ENCODE measurements around the gene TYW1B. TPM values are rescaled to one million over a fixed set of nuclear protein-coding genes. Genes with fewer than 3 reads are reported as not detected.
"Not testable (repeated sequence)": the region's sequence is repeated elsewhere in the genome, so short reads cannot be mapped to it uniquely, and the experiment has no call there.

Gene TYW1B
- total RNA-seq, 3 donors from 2014 or later, result 2.3 to 6.2 (median 3.2) TPM

GRCh38 chr7:72793791-72794190, 34.2 kb downstream of the TYW1B start:
- no peaks in the 10 kb centered on the region for H3K4me1 Mint-ChIP-seq (ENCODE audit: low read depth)
- ATAC-seq (no peak), DNase-seq (no peak)
- no peak overlapping the region for H3K4me3 Mint-ChIP-seq
- H3K36me3 Mint-ChIP-seq (ENCODE audit: insufficient read depth), result peaks cover 29% of the 10 kb centered on the region
- H3K27me3 Mint-ChIP-seq (ENCODE audit: low read depth), result no peaks in the 10 kb centered on the region
- H3K9me3 Mint-ChIP-seq, result peaks cover 9% of the 10 kb centered on the region

GRCh38 chr7:72790698-72791060, 37.3 kb downstream of the TYW1B start:
- not testable (repeated sequence) for H3K27me3 Mint-ChIP-seq (ENCODE audit: low read depth); H3K4me3 Mint-ChIP-seq; DNase-seq; H3K9me3 Mint-ChIP-seq; ATAC-seq; H3K4me1 Mint-ChIP-seq (ENCODE audit: low read depth)
- peaks cover 15% of the 10 kb centered on the region for H3K36me3 Mint-ChIP-seq (ENCODE audit: insufficient read depth)

GRCh38 chr7:72790048-72790697, 37.8 kb downstream of the TYW1B start:
- not testable (repeated sequence) for DNase-seq; H3K4me3 Mint-ChIP-seq; H3K27me3 Mint-ChIP-seq (ENCODE audit: low read depth); H3K4me1 Mint-ChIP-seq (ENCODE audit: low read depth); ATAC-seq; H3K9me3 Mint-ChIP-seq
- peaks cover 15% of the 10 kb centered on the region for H3K36me3 Mint-ChIP-seq (ENCODE audit: insufficient read depth)

- no peaks in the 10 kb centered on the region for H3K4me1 Mint-ChIP-seq (ENCODE audit: low read depth)
- H3K36me3 Mint-ChIP-seq (ENCODE audit: insufficient read depth), result peaks cover 2% of the 10 kb centered on the region
- no peaks in the 10 kb centered on the region for H3K27me3 Mint-ChIP-seq (ENCODE audit: low read depth)
- H3K9me3 Mint-ChIP-seq, result no peaks in the 10 kb centered on the region
- no peak for ATAC-seq
- no peak for DNase-seq
- no peak overlapping the region for H3K4me3 Mint-ChIP-seq
Measured at GRCh38 chr7:72785166-72785955, 42.6 kb downstream of the TYW1B start.

GRCh38 chr7:72783601-72784370, 44.2 kb downstream of the TYW1B start:
- not testable (repeated sequence) for DNase-seq; H3K36me3 Mint-ChIP-seq (ENCODE audit: insufficient read depth); ATAC-seq; H3K9me3 Mint-ChIP-seq; H3K27me3 Mint-ChIP-seq (ENCODE audit: low read depth); H3K4me1 Mint-ChIP-seq (ENCODE audit: low read depth); H3K4me3 Mint-ChIP-seq

- Mint-ChIP-seq H3K4me3 (no peak overlapping the region), H3K36me3 (ENCODE audit: insufficient read depth) (peaks cover 10% of the 10 kb centered on the region), H3K9me3 (no peaks in the 10 kb centered on the region), H3K4me1 (ENCODE audit: low read depth) (no peaks in the 10 kb centered on the region), H3K27me3 (ENCODE audit: low read depth) (no peaks in the 10 kb centered on the region)
- DNase-seq (no peak), ATAC-seq (no peak)
Measured at GRCh38 chr7:72781631-72782030, 46.4 kb downstream of the TYW1B start.

- H3K9me3 Mint-ChIP-seq, result no peaks in the 10 kb centered on the region
- H3K4me3 Mint-ChIP-seq, result no peak overlapping the region
- no peak for DNase-seq
- ATAC-seq, result no peak
- peaks cover 9% of the 10 kb centered on the region for H3K36me3 Mint-ChIP-seq (ENCODE audit: insufficient read depth)
- H3K4me1 Mint-ChIP-seq (ENCODE audit: low read depth), result no peaks in the 10 kb centered on the region
- H3K27me3 Mint-ChIP-seq (ENCODE audit: low read depth), result no peaks in the 10 kb centered on the region
Measured at GRCh38 chr7:72781161-72781560, 46.8 kb downstream of the TYW1B start.

DNA sequence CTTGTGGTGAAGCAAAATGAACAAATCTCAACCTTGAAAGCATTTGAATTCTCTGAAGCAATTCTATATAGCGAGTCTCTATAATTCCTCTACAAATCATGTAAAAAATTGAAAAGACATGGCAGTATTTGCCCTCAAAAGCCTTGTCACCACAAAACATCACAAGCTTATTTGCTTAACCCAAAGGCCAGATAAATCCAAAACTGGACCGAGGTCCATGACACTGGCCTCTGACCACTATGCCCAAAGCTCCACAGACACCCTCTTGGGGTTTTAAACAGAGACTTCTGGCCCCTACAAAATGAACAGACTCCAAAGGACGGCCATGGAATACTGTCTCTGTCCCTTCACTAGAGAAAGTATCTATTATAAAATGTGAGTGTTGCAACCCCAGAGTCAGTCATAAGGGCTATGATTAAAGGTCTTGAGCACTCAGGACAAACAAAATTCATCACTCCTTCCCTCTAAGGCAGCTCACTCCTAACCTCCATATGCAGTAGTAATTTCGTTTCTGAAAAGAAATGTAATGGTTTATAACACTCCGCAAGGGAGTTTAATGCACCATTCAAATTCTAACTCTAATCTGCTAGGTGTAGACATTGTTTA, 47.6 kb downstream of the TYW1B start:
- not testable (repeated sequence) for H3K4me1 Mint-ChIP-seq (ENCODE audit: low read depth); ATAC-seq; H3K4me3 Mint-ChIP-seq; DNase-seq; H3K27me3 Mint-ChIP-seq (ENCODE audit: low read depth); H3K9me3 Mint-ChIP-seq
- peaks cover 14% of the 10 kb centered on the region for H3K36me3 Mint-ChIP-seq (ENCODE audit: insufficient read depth)

DNA sequence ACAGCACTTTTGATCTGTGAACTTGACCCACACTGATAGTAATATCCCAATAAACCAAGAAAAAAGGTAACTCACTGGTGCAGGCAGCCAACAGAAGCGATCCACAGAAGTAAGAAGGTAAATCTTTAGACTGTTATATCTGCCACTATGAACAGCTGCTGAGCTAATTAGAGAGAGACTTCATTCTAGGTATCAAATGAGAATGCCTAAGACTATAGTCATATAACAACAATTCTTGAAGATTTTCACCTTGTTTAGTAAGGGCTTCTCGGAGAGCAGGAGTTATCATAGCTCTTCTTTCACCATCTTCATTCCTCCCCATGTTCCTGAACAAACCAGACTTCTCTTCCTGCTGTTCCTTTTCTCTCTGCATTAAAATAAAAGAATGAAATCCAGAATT, 50.8 kb downstream of the TYW1B start:
- ATAC-seq; H3K9me3 Mint-ChIP-seq; DNase-seq; H3K4me3 Mint-ChIP-seq; H3K4me1 Mint-ChIP-seq (ENCODE audit: low read depth); H3K27me3 Mint-ChIP-seq (ENCODE audit: low read depth): not testable (repeated sequence)
- peaks cover 34% of the 10 kb centered on the region for H3K36me3 Mint-ChIP-seq (ENCODE audit: insufficient read depth)

GRCh38 chr7:72772627-72773026, 55.4 kb downstream of the TYW1B start:
- not testable (repeated sequence) for DNase-seq, ATAC-seq

DNA sequence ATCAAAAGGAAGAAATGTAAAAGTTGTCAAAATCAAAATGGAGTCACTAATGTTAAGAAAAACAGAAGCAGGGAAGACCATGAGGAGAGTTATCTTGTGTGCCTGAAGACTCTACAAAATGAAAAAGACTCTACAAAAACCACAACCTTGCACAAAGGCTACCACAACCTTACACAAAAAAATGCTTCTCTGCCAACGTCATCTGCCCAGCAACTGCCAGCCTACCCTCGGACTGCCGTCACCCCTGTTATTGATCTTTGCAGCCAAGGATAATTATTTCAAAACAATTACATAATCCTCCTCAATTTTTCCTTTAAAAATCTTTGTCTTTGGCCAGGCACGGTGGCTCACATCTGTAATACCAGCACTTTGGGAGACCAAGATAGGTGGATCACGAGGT, 61.0 kb downstream of the TYW1B start:
- H3K9me3 Mint-ChIP-seq, result not testable (repeated sequence)

More at GRCh38 chr7:72772627-72773026, 55.4 kb downstream of the TYW1B start:
- H3K4me3 Mint-ChIP-seq; H3K27me3 Mint-ChIP-seq (ENCODE audit: low read depth); H3K9me3 Mint-ChIP-seq; H3K4me1 Mint-ChIP-seq (ENCODE audit: low read depth): not testable (repeated sequence)
- peaks cover 43% of the 10 kb centered on the region for H3K36me3 Mint-ChIP-seq (ENCODE audit: insufficient read depth)

GRCh38 chr7:72760602-72761001, 67.4 kb downstream of the TYW1B start:
- no peaks in the 10 kb centered on the region for H3K27me3 Mint-ChIP-seq (ENCODE audit: low read depth)
- H3K36me3 Mint-ChIP-seq (ENCODE audit: insufficient read depth), result peaks cover 38% of the 10 kb centered on the region
- H3K4me3 Mint-ChIP-seq, result no peak overlapping the region
- H3K9me3 Mint-ChIP-seq, result peaks cover 15% of the 10 kb centered on the region
- DNase-seq (no peak), ATAC-seq (no peak)
- no peaks in the 10 kb centered on the region for H3K4me1 Mint-ChIP-seq (ENCODE audit: low read depth)

More for the DNA sequence above, 61.0 kb downstream of the TYW1B start:
- DNase-seq; ATAC-seq; H3K27me3 Mint-ChIP-seq (ENCODE audit: low read depth); H3K4me1 Mint-ChIP-seq (ENCODE audit: low read depth); H3K4me3 Mint-ChIP-seq: not testable (repeated sequence)
- peaks cover 26% of the 10 kb centered on the region for H3K36me3 Mint-ChIP-seq (ENCODE audit: insufficient read depth)

DNA sequence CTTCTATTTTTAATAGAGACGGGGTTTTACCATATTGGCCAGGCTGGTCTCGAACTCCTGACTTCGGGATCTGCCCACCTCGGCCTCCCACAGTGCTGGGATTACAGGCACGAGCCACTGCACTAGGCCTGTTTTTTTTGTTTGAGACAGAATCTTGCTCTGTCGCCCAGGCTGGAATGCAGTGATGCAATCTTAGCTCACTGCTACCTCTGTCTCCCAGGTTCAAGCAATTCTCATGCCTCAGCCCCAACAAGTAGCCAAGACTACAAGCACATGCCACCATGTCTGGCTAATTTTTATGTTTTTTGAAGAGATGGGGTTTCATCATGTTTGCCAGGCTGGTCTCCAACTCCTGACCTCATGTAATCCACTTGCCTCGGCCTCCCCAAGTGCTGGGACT, 73.7 kb downstream of the TYW1B start:
- no peak for ATAC-seq
- Mint-ChIP-seq H3K9me3 (peaks cover 11% of the 10 kb centered on the region), H3K36me3 (ENCODE audit: insufficient read depth) (peaks cover 35% of the 10 kb centered on the region), H3K27me3 (ENCODE audit: low read depth) (no peaks in the 10 kb centered on the region), H3K4me3 (no peak overlapping the region), H3K4me1 (ENCODE audit: low read depth) (no peaks in the 10 kb centered on the region)
- no peak for DNase-seq

GRCh38 chr7:72753781-72754180, 74.2 kb downstream of the TYW1B start:
- no peak for DNase-seq
- Mint-ChIP-seq H3K36me3 (ENCODE audit: insufficient read depth) (peaks cover 32% of the 10 kb centered on the region), H3K4me3 (no peak overlapping the region), H3K27me3 (ENCODE audit: low read depth) (no peaks in the 10 kb centered on the region), H3K4me1 (ENCODE audit: low read depth) (no peaks in the 10 kb centered on the region), H3K9me3 (peaks cover 9% of the 10 kb centered on the region)
- no peak for ATAC-seq
